Ovary (tissue), 3 donors: ENCODE measurements around the gene DAZAP2.

Source experiments
- EP300 ChIP-seq: sonication (generic); formaldehyde crosslinking; IDR thresholded peaks from one replicate; pipeline ENCODE4 v1.6.1; 2017; ENCODE audit warnings: antibody characterized with exemption
- POLR2A ChIP-seq: fragments of 450-650 bp; IDR thresholded peaks from one replicate; pipeline ENCODE4 v1.6.1; 2017; ENCODE audit warnings: antibody characterized with exemption, mild to moderate bottlenecking, moderate library complexity
- TF ChIP-seq, protein P1 (sequence below), 3 donors: fragments of 450-650 bp in 2 of 3; fragments of 200-600 bp in 1 of 3; IDR thresholded peaks; one replicate each; pipeline versions ENCODE4 v1.5.1 to v1.8.0; 2016 to 2022; ENCODE audit warnings: antibody characterized with exemption in 3 of 3, mild to moderate bottlenecking in 1 of 3
- donor health status: DM: no; HTN: no; CAD: no.

DNA sequence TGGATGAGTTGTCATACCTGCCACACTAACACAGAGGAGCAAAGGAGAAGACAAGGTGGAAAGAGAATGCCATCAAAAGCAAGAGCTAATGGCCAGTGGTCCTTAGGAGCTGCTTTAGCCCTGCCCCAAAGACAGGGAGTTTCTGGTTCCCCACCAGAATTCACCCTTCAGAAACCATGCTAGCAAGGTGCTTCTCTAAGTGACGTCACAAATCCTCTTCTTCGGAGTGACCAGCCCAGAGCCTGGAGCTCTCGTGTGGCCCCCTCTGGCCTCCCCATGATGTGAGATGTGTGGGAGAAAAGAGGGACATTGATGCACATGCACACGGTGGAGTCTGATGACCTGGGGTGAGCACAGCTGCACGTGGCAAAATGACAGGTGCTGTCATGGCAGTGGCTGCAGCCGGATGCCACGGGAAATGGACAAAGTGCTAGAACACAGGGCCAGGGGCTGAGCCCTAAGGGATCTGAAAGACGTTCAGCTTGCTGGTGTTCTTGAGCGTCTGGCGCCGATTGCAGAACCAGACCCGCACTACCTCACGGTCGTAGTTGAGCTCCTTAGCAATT is 48.8 kb upstream of the DAZAP2 start:
- TF ChIP-seq, protein P1, sequence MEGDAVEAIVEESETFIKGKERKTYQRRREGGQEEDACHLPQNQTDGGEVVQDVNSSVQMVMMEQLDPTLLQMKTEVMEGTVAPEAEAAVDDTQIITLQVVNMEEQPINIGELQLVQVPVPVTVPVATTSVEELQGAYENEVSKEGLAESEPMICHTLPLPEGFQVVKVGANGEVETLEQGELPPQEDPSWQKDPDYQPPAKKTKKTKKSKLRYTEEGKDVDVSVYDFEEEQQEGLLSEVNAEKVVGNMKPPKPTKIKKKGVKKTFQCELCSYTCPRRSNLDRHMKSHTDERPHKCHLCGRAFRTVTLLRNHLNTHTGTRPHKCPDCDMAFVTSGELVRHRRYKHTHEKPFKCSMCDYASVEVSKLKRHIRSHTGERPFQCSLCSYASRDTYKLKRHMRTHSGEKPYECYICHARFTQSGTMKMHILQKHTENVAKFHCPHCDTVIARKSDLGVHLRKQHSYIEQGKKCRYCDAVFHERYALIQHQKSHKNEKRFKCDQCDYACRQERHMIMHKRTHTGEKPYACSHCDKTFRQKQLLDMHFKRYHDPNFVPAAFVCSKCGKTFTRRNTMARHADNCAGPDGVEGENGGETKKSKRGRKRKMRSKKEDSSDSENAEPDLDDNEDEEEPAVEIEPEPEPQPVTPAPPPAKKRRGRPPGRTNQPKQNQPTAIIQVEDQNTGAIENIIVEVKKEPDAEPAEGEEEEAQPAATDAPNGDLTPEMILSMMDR (IDR thresholded peaks at IDR 0.05): no peak
- TF ChIP-seq POLR2A: no peak
- TF ChIP-seq EP300: no peak
